ENCODE data around the gene ENTPD8.
"Not testable (repeated sequence)": the region's sequence is repeated elsewhere in the genome, so short reads cannot be mapped to it uniquely, and the experiment has no call there.

ENTPD8 gene

DNA sequence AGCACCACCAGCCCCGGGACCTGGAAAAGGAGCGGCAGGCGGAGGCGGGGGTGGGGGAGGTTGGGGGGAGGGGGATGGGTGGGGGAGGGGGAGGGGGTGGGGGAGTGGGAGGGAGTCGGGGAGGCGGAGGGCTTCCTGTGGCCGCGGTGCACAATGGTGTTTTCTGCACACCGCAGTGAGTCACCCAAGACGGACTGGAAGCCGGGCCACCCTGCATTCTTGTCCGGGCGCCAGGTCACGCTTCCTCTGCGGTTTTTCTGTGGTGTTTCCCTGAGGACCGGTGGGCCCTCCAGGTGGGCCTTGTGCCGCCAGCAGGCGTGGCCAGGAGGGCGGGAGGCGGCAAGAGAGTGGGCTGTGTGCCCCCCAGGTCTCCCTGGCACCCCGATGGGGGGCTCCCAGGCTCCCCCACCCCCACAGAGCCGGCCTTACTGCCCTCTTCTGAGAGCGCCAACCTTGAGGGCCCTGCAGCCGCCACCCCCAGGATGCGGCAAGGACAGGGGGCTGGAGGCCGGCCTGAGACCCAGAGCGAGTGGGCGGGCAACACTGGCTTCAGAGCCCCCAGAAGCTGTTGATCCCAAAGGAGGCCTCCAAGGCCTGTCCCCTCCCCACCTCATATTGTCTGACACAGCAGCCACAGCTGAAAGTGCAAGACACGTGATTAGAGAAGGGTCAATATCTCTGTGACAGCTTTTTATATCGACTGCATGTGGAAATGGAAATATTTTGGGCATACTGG is 29.3 kb downstream of the ENTPD8 start:
- no peak for DNase-seq (ENCODE audit: low spot score)

DNA sequence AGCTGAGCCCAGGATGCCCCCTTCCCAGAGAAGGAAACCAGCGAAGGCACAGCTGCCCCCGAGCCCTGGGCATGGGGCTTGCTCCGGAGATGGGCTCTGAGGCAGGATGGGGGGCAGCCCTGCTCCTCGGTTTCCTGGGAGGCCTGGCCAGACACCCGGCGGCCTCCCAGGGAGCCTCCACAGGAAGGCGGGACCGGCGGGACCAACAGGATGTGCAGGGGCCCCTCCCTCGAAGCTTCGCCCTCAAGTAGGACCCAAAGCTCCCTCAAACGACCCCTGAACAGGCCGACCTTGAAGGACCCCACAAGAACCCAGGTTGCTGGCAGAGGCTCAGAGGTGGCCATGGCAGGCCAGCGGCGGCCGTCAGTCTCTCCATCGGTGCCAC is 29.9 kb downstream of the ENTPD8 start:
- no peak for DNase-seq (ENCODE audit: low spot score)

GRCh38 chr9:137410891-137411249 is 30.3 kb downstream of the ENTPD8 start:
- no peak for DNase-seq (ENCODE audit: low spot score)

DNA sequence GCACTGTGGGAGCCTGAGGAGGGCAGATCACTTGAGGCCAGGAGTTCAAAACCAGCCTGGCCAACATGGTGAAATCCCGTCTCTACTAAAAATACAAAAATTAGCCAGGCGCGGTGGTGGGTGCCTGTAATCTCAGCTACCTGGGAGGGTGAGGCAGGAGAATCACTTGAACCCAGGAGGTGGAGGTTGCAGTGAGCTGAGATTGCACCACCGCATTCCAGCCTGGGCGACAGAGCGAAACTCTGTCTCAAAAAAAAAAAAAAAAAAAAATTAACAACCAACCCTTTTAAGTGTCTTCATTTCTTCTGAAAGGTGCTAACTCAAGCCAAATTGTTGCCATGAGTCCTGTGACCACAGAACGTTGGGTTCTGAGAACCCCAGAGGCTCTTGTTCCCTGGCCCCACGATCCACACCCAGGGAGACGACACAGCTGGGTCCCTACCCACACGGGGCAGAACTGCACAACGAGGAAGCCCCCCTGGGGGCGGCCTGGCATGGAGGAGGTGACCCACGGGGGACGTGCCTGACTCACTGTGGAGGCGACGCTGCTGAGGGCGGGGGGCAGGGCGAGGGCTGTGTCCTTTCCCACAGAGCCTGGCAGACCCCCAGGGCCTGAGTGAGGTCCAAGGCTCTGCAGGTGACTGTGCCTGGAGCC is 30.8 kb downstream of the ENTPD8 start:
- not testable (repeated sequence) for DNase-seq (ENCODE audit: low spot score)

GRCh38 chr9:137409515-137409914 is 31.6 kb downstream of the ENTPD8 start:
- DNase-seq (ENCODE audit: low spot score), result no peak

- no peak for DNase-seq (ENCODE audit: low spot score)
Observed at GRCh38 chr9:137408651-137409405, 32.3 kb downstream of the ENTPD8 start.

GRCh38 chr9:137407590-137408300 is 33.4 kb downstream of the ENTPD8 start:
- DNase-seq (ENCODE audit: low spot score), result no peak

DNA sequence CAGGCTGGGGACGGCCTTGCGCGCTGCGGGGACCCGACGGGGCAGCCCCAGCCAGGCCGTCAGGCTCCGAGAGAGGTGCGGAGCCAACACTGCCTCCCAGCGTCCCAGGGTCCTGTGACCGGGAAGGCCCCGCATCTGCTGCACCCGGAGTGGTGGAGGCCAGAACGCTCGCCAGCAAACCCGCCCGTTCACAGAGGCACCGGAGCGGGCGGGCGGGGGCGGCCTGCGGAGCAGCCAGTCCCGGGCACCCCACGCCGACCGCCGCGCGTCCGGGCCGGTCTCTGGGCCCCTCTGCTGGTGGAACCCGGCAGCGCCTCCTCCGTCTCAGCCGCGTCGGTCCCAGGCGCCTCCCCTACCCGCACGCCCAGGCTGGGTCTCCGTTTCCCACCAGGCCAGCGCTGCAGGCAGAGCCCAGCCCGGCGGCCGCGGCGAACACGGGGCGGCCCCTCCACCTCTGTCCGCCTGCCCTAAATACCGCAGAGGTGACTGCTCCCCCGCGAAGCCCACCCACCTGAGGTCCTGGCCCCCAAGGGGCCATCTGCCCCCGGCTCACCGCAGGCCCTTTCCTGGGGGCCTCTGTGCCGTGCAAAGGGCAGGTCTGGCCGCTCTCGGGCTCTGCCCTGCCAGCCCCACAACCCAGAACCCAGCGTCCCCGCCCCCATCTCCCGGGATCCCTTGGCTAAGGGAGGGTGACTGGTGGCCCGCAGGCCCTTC is 34.1 kb downstream of the ENTPD8 start:
- DNase-seq (ENCODE audit: low spot score), result no peak

DNA sequence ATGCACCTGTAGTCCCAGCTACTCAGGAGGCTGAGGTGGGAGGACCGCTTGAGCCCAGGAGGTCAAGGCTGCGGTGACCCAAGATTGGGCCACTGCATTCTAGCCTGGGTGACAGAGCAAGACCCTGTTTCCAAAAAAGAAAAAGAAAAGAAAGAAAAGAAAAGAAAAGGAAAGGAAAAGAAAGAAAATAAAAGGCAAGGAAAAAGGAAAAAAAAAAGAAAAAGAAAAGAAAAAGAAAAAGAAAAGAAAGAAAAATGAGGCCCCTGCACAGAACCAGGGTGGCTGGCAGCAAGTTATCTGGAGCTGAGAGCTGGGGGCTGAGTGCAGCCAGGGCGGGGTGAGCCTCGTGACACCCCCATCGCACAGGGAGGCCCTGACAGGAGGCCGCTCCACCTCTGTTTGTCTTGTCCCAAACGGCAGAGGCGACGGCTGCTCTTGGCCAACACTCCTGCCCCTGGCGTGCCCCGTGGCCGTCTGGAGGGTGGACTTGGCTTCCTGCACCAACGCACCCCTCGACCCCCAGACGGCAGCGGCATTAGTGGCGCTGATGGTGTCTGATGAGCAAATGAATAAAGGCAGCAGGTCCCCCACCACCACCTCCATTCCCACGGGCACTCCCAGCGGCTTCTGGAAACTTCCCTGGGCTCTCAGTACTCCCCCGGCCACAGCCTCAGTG is 34.9 kb downstream of the ENTPD8 start:
- no peak for DNase-seq (ENCODE audit: low spot score)

DNA sequence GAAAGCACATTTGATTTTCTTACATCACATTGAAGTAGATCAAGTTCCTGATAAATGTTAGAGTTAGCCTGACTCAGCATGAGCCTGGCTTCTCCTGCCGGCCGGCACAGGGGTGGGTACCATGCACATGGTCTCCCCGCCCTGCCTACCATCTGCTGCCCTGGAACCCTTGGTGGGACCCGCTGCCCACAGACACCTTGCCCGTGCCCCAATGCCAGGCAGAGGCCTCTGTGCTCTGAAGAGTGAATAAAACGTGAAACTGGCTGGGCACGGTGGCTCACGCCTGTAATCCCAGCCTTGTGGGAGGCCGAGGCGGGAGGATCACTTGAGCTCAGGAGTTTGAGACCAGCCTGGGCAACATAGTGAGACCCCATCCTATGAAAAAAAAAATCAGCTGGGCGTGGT is 35.5 kb downstream of the ENTPD8 start:
- no peak for DNase-seq (ENCODE audit: low spot score)

DNA sequence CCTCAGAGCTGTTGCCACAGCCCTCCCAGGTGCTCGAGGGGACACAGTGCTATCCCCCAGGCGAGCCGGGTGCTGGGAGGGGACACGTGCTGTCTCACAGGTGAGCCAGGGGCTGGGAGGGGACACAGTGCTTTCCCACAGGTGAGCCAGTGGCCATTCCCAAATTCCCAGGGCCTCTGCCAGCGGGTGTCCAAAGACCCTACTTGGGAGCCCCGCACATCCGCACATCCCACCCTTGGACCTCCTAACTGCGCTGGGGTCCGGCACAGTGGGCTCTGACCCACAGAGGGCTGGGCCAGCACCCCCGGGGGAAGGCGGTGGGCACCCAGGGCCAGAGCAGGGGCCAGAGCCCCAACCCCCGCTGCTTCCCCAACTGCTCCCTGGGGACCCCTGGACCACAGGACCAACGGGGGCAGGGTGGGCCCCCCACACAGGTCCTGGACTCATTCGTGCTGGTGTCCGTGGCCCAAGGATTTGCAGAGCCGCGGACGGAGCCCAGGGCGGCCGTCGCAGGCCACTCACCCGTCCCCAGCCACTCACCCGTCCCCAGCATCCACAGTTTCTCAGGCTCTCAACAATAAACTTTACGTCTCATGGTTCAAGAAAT is 36.1 kb downstream of the ENTPD8 start:
- no peak for DNase-seq (ENCODE audit: low spot score)

DNA sequence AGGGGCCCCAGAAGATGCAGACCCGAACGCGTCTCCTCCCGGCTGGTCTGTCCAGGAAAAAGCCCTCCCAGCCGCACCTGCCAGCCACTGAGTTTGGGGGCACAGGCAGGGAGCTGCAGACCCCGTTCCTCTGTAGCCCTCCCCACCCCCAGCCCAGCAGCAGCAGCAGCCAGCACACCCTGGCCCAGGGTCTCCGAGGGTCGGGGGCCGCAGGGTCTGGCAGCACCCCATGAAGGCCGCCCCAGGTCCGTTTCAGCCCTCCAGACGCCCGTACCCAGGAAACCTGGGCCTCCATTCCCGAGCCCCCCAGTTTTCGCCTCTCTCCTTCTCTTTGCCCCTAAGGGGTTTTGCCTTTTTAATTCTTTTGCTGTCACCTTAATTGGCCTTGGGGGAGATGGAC is 37.9 kb downstream of the ENTPD8 start:
- no peak for DNase-seq (ENCODE audit: low spot score)

GRCh38 chr9:137402746-137403145 is 38.4 kb downstream of the ENTPD8 start:
- no peak for DNase-seq (ENCODE audit: low spot score)

- DNase-seq (ENCODE audit: low spot score), result no peak
Observed at GRCh38 chr9:137398561-137399468, 42.3 kb downstream of the ENTPD8 start.

DNA sequence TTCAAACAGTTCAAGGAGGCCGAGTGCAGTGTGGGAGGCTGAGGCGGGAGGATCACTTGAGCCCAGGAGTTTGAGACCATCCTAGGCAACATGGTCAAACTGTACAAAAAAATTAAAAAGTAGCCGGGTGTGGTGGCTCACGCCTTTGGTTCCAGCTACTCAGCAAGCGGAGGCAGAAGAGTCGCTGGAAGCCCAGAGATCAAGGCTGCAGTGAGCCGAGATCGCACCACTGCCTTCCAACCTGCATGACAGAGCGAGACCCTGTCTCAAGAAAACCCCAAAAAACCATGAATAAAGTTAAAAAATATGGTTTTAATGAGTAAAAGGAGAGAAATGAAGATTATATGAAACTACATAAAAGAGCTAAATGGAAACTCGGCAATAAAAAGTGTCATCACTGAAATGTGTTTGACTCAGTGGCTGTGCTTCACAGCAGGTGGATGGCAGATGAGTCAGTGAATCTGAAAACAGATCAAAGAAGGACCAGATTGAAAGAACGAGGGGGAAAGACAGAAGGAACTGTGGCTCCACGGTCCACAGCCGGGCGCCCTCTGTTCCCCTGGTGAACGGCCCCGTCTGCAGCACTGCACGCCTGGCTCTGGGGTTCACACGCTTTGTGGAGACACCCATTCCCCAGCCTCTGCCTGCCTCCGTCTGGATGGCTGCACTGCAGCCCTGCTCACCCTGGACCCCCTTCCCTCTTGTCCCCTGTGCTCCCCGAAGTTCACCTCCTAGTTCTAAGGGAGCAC is 43.3 kb downstream of the ENTPD8 start:
- no peak for DNase-seq (ENCODE audit: low spot score)

DNA sequence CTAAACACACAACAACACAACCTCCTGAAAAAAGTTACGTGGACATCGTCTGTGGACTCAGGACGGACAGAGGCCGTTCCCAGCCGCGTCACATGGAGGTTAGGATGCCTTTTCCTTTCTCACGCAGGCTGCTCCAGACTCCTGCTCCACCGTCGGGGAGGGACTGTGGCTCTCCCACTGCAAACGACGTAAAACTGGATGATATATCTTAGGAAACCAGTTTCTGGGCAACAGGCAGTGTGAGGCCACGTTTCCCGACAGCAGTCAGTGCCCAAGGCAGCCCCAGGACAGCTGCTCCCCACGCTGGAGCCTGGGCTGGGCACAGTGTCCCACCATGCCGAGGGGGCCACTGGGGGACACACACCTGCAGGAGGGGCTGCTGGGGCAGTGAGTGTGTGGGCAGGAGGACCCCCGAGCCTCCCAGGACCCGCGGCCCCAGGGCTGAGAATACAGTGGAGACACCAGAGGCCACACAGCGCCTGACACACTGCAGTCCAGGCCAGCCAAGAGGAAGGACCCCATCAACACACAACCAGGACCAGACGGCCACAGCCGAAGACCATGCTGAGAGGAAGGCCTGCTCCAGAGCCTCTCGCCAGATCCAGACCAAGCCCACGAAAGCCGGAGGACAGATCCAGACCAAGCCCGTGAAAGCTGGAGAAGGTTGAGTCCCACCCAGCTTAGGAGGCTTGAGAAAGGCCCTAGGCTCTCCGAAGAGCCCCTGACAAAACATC is 44.4 kb downstream of the ENTPD8 start:
- DNase-seq (ENCODE audit: low spot score), result no peak

DNA sequence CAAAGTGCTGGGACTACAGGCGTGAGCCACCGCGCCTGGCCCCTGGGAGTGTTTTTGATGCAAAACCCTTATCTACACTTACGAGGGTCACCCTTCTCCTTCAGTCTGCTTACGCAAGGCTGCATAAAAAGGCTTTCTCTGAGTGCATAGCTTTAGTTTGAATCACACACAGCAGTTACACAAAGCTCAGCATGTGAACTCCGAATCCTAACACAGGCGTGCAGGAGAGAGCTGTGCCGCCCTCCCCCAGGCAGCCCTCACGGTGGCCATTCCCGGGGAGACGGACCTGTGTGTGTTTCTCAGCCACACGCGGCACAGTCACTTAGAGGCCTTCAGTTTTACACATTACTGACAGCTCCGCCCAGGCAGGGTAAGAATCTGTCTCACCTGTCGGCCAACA is 44.9 kb downstream of the ENTPD8 start:
- DNase-seq (ENCODE audit: low spot score), result no peak

DNA sequence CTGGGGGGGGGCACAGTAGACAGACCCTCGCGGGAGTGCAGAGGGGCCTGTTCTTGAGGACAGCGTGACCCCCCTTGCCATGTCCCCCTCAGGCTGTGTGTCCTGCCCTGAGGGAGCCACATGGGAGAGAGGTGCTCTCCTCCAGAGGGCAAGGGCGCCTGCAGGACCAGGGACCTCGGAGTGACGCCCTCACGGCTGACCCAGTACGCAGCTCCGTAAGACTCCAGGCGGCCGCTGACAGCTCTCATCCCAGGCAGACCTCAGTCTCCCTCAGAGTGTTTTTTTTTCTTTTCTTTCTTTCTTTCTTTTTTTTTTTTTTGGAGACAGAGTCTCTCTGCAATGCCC is 45.5 kb downstream of the ENTPD8 start:
- DNase-seq (ENCODE audit: low spot score), result no peak

Data from pons (tissue), 1 donor.